Neural crest cell (in vitro differentiated cells): ENCODE measurements around the gene THUMPD2. TPM values are rescaled to one million over a fixed set of nuclear protein-coding genes. Genes with fewer than 3 reads are reported as not detected.

Source experiments
- DNase-seq: peaks from one replicate; pipeline ENCODE4 v3.0.0; 2021; ENCODE audit warnings: low read depth, mixed read lengths, low spot score
- H3K27ac Mint-ChIP-seq: one replicate; pipeline ENCODE4 v1.8.0; 2021; ENCODE audit warnings: mild to moderate bottlenecking, mixed read lengths; ENCODE audit not compliant: unreplicated experiment
- H3K27me3 Mint-ChIP-seq: 2 replicates; pipeline ENCODE4 v1.8.0; 2021; ENCODE audit warnings: low read depth, mild to moderate bottlenecking, mixed read lengths
- H3K36me3 Mint-ChIP-seq: 2 replicates; pipeline ENCODE4 v1.8.0; 2021; ENCODE audit warnings: low read depth, mild to moderate bottlenecking, mixed read lengths
- H3K4me1 Mint-ChIP-seq: 2 replicates; pipeline ENCODE4 v1.8.0; 2021; ENCODE audit warnings: mixed read lengths
- H3K4me3 Mint-ChIP-seq: one replicate; pipeline ENCODE4 v1.8.0; 2021; ENCODE audit warnings: mild to moderate bottlenecking, mixed read lengths
- H3K9me3 Mint-ChIP-seq: 2 replicates; pipeline ENCODE4 v1.8.0; 2021; ENCODE audit warnings: mixed read lengths
- CTCF ChIP-seq: fragments of 200-600 bp; sonication (generic); conservative IDR thresholded peaks from 2 replicates; pipeline ENCODE4 v1.5.0; 2021; ENCODE audit warnings: antibody characterized with exemption, mild to moderate bottlenecking
- total RNA-seq: library from RNA; stranded (reverse); gene quantifications from 2 replicates; pipeline ENCODE4 v1.2.1, GENCODE V29; 2021

Gene THUMPD2
- total RNA-seq, 1 donor from 2014 or later: 14.9 TPM

- Mint-ChIP-seq H3K4me1 (no peaks in the 10 kb centered on the region), H3K27ac (no peak overlapping the region), H3K27me3 (no peaks in the 10 kb centered on the region), H3K9me3 (peaks cover 5% of the 10 kb centered on the region), H3K4me3 (no peak overlapping the region), H3K36me3 (peaks cover 6% of the 10 kb centered on the region)
- DNase-seq: no peak
- TF ChIP-seq CTCF: no peak
These were observed 71.1 kb downstream of the THUMPD2 start for GRCh38 chr2:39708003-39708402.

GRCh38 chr2:39706945-39707344 is 72.1 kb downstream of the THUMPD2 start:
- Mint-ChIP-seq H3K4me1 (no peaks in the 10 kb centered on the region), H3K4me3 (no peak overlapping the region), H3K9me3 (peaks cover 7% of the 10 kb centered on the region), H3K27me3 (no peaks in the 10 kb centered on the region), H3K27ac (no peak overlapping the region), H3K36me3 (peaks cover 8% of the 10 kb centered on the region)
- no peak for DNase-seq
- no peak for TF ChIP-seq CTCF

GRCh38 chr2:39706312-39706711 is 72.7 kb downstream of the THUMPD2 start:
- TF ChIP-seq CTCF: no peak
- H3K36me3 Mint-ChIP-seq: peaks cover 12% of the 10 kb centered on the region
- H3K4me3 Mint-ChIP-seq: no peak overlapping the region
- DNase-seq: no peak
- no peak overlapping the region for H3K27ac Mint-ChIP-seq
- no peaks in the 10 kb centered on the region for H3K4me1 Mint-ChIP-seq
- H3K27me3 Mint-ChIP-seq: no peaks in the 10 kb centered on the region
- peaks cover 9% of the 10 kb centered on the region for H3K9me3 Mint-ChIP-seq

- DNase-seq: no peak
- H3K27me3 Mint-ChIP-seq: no peaks in the 10 kb centered on the region
- no peak for TF ChIP-seq CTCF
- H3K36me3 Mint-ChIP-seq: peaks cover 13% of the 10 kb centered on the region
- H3K9me3 Mint-ChIP-seq: peaks cover 13% of the 10 kb centered on the region
- H3K4me3 Mint-ChIP-seq: no peak overlapping the region
- no peaks in the 10 kb centered on the region for H3K4me1 Mint-ChIP-seq
- no peak overlapping the region for H3K27ac Mint-ChIP-seq
These were observed 73.4 kb downstream of the THUMPD2 start for GRCh38 chr2:39705638-39706037.

GRCh38 chr2:39704540-39704939 is 74.5 kb downstream of the THUMPD2 start:
- no peaks in the 10 kb centered on the region for H3K27me3 Mint-ChIP-seq
- no peak for DNase-seq
- H3K27ac Mint-ChIP-seq: no peak overlapping the region
- H3K4me1 Mint-ChIP-seq: no peaks in the 10 kb centered on the region
- TF ChIP-seq CTCF: no peak
- peaks cover 13% of the 10 kb centered on the region for H3K36me3 Mint-ChIP-seq
- H3K9me3 Mint-ChIP-seq: peaks cover 17% of the 10 kb centered on the region
- H3K4me3 Mint-ChIP-seq: no peak overlapping the region
